ENCODE results near the gene MAD1L1. TPM values are rescaled to one million over a fixed set of nuclear protein-coding genes. Genes with fewer than 3 reads are reported as not detected.

Gene MAD1L1
- total RNA-seq, 4 donors from 2014 or later = 22.3 to 56.6 (median 35.0) TPM

GRCh38 chr7:2243458-2243857 is 10.7 kb upstream of the MAD1L1 start:
- Histone ChIP-seq H3K4me1 (peaks cover 0 to 34% (median 14%) of the 10 kb centered on the region in 3 donors), H3K36me3 (peaks cover 0 to 27% of the 10 kb centered on the region in 2 donors), H3K9me3 (no peaks in the 10 kb centered on the region), H3K27me3 (no peaks in the 10 kb centered on the region), H3K4me3 (no peak overlapping the region), H3K27ac (no peak overlapping the region)
- ATAC-seq = no peak
- WGBS, 2 donors (ENCODE audit: low coverage in 1 of 2) = 93 to 100% methylated on average over 1 to 2 of the region's 12 CpGs
- TF ChIP-seq POLR2AphosphoS5 (IDR thresholded peaks at IDR 0.05) (no peak), EP300 (IDR thresholded peaks at IDR 0.05) (no peak), CTCF (IDR thresholded peaks at IDR 0.05) (no peak), POLR2A (IDR thresholded peaks at IDR 0.05) (no peak)

GRCh38 chr7:2242541-2243429 is 10.0 kb upstream of the MAD1L1 start:
- no peaks in the 10 kb centered on the region for H3K27me3 ChIP-seq
- no peaks in the 10 kb centered on the region for H3K9me3 ChIP-seq
- H3K27ac ChIP-seq = peak overlapping the region in 3 of 4 donors; percentile 60 to 79 (median 75)
- TF ChIP-seq POLR2AphosphoS5 (IDR thresholded peaks at IDR 0.05) (no peak), CTCF (IDR thresholded peaks at IDR 0.05) (peak in 1 of 4 experiments; percentile 9), EP300 (IDR thresholded peaks at IDR 0.05) (no peak)
- H3K4me3 ChIP-seq = peak overlapping the region; percentile 92 to 100
- peaks cover 0 to 33% (median 14%) of the 10 kb centered on the region in 3 donors for H3K4me1 ChIP-seq
- peaks cover 0 to 34% of the 10 kb centered on the region in 2 donors for H3K36me3 ChIP-seq
- WGBS, 2 donors (ENCODE audit: low coverage in 1 of 2) = 7 to 23% methylated on average over 4 to 13 of the region's 21 CpGs
- no peak for ATAC-seq

GRCh38 chr7:2241580-2242540 is 9.1 kb upstream of the MAD1L1 start, which contains the start of the genes MRM2 and NUDT1:
MRM2 (minus strand) TSS chr7:2242205; CDS start chr7:2242169, 36 bp downstream.
NUDT1 (plus strand) TSS chr7:2242226; CDS start chr7:2244575, 2,349 bp downstream.
- Histone ChIP-seq H3K27ac (peak within 1 kb of the TSS; percentile 17 to 79 (median 68)), H3K4me3 (peak within 1 kb of the TSS; percentile 92 to 100)
- WGBS, 2 donors (ENCODE audit: low coverage in 1 of 2) = 0% methylated on average over 1 to 3 of the region's 81 CpGs

GRCh38 chr7:2239242-2239641 is 6.5 kb upstream of the MAD1L1 start:
- Histone ChIP-seq H3K4me3 (no peak overlapping the region), H3K4me1 (peaks cover 0 to 33% (median 14%) of the 10 kb centered on the region in 3 donors), H3K36me3 (peaks cover 0 to 56% of the 10 kb centered on the region in 2 donors), H3K27me3 (no peaks in the 10 kb centered on the region), H3K27ac (no peak overlapping the region), H3K9me3 (no peaks in the 10 kb centered on the region)
- no peak for ATAC-seq
- TF ChIP-seq CTCF (IDR thresholded peaks at IDR 0.05) (no peak), EP300 (IDR thresholded peaks at IDR 0.05) (no peak), POLR2AphosphoS5 (IDR thresholded peaks at IDR 0.05) (no peak), POLR2A (IDR thresholded peaks at IDR 0.05) (no peak)
- 72% methylated on average over 3 of the region's 17 CpGs; no CpG with 5 or more reads in 1 of the 2 donors for WGBS, 2 donors (ENCODE audit: low coverage in 1 of 2)

More at GRCh38 chr7:2241580-2242540, 9.1 kb upstream of the MAD1L1 start, which contains the start of the genes MRM2 and NUDT1:
- peaks cover 0 to 43% of the 10 kb centered on the region in 2 donors for H3K36me3 ChIP-seq
- peaks cover 0 to 33% (median 14%) of the 10 kb centered on the region in 3 donors for H3K4me1 ChIP-seq
- no peaks in the 10 kb centered on the region for H3K27me3 ChIP-seq
- H3K9me3 ChIP-seq = no peaks in the 10 kb centered on the region
- peak; percentile 42 to 46 for TF ChIP-seq POLR2A (IDR thresholded peaks at IDR 0.05)
- peak; percentile 68 for TF ChIP-seq POLR2AphosphoS5 (IDR thresholded peaks at IDR 0.05)
- no peak for TF ChIP-seq EP300 (IDR thresholded peaks at IDR 0.05)
- TF ChIP-seq CTCF (IDR thresholded peaks at IDR 0.05) = peak in 1 of 4 experiments; percentile 24
- peak; percentile 87 for ATAC-seq
